NCI-H1694 treated with DMSO at 0.1 percent for 48 hours (cell line): ENCODE data around the gene ASB10.

Experiments
- DNase-seq: peaks from one replicate; lab custom pipeline; 2025; lab: John Stamatoyannopoulos, UW

ASB10 gene

GRCh38 chr7:151187409-151188251 lies 580 bp upstream of the ASB10 start:
- DNase-seq = no peak

GRCh38 chr7:151185762-151186639 lies 1.0 kb downstream of the ASB10 start:
- no peak for DNase-seq

GRCh38 chr7:151181011-151181431 lies 6.0 kb downstream of the ASB10 start:
- DNase-seq = no peak

- DNase-seq = no peak
Observed at GRCh38 chr7:151179946-151180345, 7.1 kb downstream of the ASB10 start.

- no peak for DNase-seq
Observed at GRCh38 chr7:151179287-151179860, 7.7 kb downstream of the ASB10 start.

GRCh38 chr7:151178831-151179230 lies 8.2 kb downstream of the ASB10 start:
- DNase-seq = no peak

- DNase-seq = no peak
Observed at GRCh38 chr7:151178236-151178635, 8.8 kb downstream of the ASB10 start.

GRCh38 chr7:151177310-151177709 lies 9.7 kb downstream of the ASB10 start:
- no peak for DNase-seq

GRCh38 chr7:151176401-151176800 lies 10.6 kb downstream of the ASB10 start:
- no peak for DNase-seq

GRCh38 chr7:151175793-151176311 lies 11.2 kb downstream of the ASB10 start:
- DNase-seq = no peak

GRCh38 chr7:151175047-151175792 lies 11.8 kb downstream of the ASB10 start:
- DNase-seq = no peak

- DNase-seq = no peak
Observed at GRCh38 chr7:151174246-151175046, 12.6 kb downstream of the ASB10 start.

GRCh38 chr7:151173386-151174245 lies 13.4 kb downstream of the ASB10 start:
- DNase-seq = no peak

GRCh38 chr7:151172273-151173141 lies 14.5 kb downstream of the ASB10 start:
- DNase-seq = peak; percentile 75

- DNase-seq = no peak
Observed at GRCh38 chr7:151168787-151169162, 18.3 kb downstream of the ASB10 start.

- peak; percentile 33 for DNase-seq
Observed at GRCh38 chr7:151168003-151168786, 18.9 kb downstream of the ASB10 start.

GRCh38 chr7:151167197-151167961 lies 19.7 kb downstream of the ASB10 start, which contains the start of gene GBX1:
GBX1 (minus strand) TSS chr7:151167694; CDS start chr7:151167548, 146 bp downstream.
- peak; percentile 18 for DNase-seq
